COLO668 (cell line): ENCODE data around the gene LETM1.

Experiments used
- DNase-seq: peaks from one replicate; lab custom pipeline; 2025; ENCODE audit not compliant: unreplicated experiment; lab: John Stamatoyannopoulos, UW

Gene LETM1

DNA sequence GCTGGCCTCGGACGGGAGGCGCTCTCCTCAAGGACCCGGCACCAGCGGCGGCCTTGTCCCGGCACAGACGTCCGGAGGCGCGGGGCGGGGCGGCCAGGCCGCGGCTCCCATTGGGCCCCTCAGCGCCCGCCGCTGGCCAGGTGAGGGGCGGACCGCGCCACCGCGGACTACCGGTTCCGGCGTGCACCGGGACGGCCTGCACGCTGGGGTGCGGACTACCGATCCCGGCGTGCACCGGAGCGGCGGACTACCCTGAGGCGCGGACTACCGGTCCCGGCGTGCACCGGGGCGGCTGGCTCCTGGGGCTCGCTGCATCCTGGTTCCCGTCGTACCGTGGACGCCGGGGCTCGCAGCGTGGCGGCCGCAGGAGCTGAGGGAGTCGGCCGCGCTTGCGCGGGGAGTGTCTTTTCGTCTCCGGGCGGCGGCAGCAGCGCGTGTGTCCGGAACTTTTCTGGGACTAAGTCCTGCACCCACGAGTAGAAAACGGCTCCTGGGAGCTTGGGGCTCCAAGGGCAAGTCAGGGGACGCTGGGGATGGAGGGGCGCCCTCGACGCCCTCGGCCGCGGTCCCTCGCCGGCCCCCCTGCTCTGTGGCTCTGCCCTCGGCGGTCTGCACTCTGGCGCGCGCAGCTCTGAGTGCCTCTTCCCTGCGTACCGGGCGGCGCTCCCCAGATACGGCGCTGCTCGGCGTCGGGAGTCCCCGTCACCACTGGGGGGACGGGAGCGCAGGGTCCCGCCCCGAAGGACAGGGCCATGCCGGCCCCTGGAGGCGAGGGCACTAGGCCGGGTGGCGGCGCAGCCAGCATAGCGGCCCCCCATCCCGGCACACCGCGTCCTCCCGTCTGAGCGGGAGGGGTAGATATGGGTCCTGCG, at the start of gene LETM1:
TSS of gene LETM1 (minus strand) at position 86 of the 872 bp plus-strand sequence. CDS start 206 bp downstream, outside the sequence.
- peak; percentile 98 for DNase-seq

DNA sequence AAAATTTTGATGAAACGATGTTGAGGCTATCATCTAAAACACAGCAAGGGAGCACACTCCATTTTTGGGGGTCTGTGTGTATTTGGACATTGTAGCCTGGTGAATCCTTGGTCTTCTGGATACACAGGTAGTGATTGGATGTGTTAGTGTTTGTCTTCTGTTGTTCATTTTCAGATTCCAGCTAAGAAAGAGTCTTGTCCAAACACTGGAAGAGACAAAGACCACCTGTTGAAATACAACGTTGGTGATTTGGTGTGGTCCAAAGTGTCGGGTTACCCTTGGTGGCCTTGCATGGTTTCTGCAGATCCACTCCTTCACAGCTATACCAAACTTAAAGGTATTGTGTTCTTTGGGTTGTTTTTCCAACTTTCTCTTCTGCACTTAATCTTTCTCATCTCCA, 48.1 kb upstream of the LETM1 start:
- no peak for DNase-seq

DNA sequence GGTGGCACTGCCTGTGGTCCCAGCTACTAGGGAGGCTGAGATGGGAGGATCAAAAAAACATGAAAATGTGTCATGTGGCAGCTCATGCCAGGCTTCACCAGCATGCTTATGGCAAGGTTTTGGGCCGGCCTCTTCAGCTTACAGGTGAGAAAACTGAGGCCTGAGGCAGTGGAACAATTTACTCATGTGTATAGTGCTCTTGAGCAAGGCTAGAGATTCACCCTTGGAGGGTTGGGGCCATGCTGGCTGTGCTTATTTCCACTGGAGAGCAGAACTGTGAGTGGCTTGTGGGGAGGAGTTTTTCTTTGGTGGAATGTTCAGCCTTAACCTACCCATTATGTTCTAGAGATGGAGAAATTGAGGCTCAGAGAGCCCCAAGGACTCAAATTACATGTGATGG, 47.1 kb upstream of the LETM1 start:
- no peak for DNase-seq

DNA sequence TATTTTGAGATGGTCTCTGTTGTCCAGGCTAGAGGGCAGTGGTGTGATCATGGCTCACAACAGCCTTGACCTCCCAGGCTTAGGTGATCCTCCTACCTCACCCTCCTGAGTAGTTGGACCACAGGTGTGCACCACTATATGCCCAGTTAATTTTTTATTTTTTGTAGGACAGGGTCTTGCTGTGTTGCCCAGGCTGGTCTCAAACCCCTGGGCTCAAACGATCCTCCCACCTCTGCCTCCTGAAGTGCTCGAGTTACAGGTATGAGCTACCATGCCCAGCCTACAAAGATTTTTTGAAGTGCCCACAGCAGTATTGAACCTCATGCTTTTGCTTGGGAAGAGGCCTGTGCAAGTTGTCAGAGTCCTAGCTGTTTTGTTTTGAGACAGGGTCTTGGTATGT, 46.3 kb upstream of the LETM1 start:
- no peak for DNase-seq

DNA sequence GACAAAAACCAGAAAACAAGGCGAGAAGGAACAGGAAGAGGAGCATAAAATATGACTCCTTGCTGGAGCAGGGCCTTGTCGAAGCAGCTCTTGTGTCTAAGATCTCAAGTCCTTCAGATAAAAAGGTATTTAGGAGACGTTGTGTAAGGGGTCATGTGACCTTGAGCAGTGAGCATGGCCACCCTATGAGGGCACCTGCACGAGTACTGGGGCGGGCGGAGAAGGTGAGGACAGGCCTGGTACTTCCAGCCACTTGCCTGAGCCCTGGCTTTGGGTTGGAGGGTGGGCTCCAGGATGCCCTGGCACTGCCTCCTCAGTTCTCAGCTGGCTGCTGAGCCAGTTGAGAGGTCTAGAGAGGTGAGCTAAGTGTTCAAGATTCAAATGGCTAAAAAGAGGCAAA, 45.2 kb upstream of the LETM1 start:
- no peak for DNase-seq

DNA sequence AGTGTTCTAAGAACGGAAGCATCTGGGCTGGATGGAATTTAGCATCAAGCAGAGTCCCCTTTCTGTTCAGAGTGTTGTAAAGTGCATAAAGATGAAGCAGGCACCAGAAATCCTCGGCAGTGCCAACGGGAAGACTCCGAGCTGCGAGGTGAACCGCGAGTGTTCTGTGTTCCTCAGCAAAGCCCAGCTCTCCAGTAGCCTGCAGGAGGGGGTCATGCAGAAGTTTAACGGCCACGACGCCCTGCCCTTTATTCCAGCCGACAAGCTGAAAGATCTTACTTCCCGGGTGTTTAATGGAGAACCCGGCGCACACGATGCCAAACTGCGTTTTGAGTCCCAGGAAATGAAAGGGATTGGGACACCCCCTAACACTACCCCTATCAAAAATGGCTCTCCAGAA, 44.7 kb upstream of the LETM1 start:
- no peak for DNase-seq

DNA sequence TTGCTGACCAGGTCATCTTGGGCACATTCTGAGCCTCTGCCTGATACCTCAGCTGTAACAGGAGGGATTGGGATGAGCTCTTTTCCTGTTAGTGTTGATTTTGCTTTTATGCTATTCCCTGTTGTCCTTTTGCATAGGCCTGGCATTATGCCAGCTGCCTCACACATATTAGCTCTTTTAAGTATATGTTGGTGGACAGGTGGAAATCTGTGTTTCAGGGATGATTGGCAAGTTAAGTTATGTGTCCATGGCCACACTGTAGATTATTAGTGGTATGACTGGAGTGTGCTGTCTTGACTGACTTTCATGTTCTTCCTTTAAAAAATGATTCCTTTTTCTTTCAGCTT, 44.1 kb upstream of the LETM1 start:
- peak; percentile 6 for DNase-seq

DNA sequence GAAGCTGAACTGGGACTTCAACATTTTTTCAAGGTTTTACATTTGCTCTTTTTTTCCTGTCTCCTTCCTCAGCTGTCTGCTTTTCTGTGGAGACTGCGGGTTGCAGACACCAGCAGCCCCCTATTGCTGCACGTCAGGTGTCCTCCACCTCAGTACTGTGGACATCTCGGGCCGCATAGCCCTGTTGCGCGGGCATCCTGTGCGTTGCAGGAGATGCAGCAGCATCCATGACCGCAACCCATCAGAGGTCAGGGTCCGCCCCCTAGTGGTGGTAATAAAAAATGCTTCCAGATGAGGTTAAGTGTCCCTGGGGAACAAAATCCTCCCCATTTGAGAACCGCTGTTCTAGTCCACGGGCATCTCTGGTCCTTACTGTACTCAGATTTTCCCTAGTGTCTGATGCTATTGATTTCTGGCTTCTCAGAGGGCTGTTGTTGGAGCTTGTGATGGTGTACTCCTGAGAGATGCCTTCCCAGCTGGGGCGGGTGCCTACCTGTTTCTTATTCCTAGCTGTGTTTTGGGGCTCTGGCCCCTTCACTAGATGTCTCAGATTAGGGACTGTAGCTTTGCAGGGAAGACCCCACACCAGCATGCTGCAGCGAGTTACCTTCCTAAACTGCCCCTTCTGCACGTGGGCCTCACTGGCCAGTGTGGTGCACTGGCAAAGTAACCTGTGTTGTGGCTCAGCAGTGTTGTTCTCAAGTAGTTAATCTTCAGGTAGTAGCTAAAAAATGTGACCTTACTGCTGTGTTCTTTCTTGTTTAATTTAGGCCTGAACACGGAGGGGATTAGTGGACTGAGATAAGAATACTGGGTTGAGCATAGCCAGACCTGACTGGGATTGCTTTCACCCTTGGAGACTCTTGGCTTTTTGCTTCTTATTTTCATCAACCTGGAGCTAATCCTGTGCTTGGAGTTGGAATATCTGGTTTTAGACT, 43.5 kb upstream of the LETM1 start:
- peak; percentile 69 for DNase-seq

DNA sequence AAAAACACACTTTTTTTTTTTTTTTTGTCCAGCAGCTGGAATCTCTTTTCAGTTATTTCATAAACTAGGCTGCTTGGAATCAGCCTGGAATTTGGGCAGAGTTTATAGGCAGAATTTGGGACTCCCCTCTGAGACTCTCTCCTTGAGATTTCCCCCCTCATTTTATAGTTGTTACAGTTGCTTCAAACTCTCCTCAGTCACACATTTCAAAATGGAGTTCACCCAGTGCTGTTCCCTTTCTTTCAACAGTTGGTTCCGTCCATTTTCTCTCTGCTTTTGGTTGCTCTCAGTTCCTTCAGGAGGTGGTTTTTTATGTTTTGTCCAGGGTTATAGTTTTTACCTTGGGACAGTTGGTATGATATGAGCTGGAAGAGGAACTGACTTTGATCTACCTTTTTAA, 42.7 kb upstream of the LETM1 start:
- no peak for DNase-seq

DNA sequence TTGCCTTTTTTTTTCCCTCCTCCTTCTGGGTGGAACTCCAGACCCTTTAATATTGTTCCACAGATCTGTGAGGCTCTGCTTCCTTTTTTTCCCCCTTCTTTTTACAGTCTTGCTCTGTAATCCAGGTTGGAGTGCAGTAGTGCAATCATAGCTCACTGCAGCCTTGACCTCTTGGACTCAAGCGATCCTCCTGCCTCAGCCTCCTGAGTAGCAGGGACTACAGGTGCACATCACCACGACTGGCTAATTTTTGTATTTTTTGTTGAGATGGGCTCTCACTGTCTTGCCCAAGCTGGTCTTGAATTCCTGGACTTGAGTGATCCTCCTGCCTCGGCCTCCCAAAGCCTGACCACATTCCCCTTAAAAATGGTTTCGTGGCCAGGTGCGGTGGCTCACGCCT, 42.1 kb upstream of the LETM1 start:
- DNase-seq, result no peak

DNA sequence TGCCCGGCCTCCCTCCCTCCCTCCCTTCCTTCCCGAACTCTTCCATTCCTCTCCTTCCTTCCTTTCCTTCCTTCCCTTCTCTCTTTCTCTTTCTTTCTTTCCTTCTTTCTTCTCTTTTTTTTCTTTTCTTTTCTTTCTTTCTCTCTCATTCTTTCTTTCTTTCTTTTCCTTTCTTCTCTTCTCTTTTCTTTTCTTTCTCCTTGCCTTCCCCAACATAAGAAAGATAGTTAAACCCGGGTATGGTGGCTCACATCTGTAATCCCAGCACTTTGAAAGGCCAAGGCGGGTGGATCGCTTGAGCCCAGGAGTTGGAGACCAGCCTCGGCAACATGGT, 40.7 kb upstream of the LETM1 start:
- no peak for DNase-seq

DNA sequence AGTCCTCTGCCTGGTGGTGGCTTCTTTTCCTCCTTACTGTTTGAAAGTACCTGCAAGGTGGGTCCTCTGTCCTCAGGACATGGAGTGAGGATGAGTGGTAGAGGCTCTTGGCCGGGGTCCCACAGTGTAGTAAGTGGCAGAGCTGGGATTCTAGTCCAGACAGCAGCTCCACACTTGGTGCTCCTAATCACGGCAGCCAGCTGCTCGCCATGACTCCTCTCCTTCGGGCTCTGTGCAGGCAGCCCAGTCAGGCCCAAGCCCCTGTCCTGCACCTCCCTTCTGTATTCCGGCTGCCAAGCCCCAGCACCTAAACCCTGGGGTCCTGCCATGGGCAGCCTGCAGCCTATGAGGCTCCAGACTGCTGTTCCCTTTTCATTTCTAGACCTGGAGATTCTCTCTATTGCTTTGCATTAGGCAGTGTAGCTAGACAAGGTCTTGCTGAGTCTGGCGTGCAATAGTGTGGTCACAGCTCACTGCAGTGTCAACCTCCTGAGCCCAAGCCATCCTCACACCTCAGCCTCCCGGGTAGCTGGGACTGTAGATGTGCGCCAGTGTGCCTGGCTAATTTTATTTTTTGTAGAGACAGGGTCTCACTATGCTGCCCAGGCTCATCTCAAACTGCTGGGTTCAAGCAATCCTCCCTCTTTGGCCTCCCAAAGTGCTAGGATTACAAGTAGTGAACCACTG, 40.2 kb upstream of the LETM1 start:
- DNase-seq, result no peak

DNA sequence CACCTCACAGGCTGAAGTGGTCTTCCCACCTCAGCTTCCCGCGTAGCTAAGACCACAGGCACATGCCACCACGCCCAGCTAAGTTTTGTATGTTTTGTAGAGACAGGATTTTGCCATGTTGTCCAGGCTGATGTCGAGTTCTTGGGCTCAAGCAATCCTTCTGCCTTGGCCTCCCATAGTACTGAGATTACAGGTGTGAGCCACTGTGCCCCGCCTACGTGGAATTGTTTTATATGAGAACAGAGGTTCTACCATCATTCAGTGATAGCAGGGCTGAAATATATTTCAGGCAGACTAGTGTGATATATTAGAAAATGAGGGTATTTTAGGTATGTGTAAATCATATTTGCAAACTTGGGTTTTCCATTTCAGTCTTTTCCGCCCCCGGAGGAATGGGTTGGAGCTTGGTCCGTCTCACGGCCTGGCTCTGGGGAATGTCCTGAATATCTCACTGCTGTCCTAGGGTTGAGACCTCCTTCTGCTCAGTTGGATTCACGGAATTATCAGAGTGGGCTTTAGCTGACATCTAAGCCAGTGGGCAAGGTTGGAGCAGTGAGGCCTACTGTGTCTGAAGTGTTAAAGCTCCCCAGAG, 35.1 kb upstream of the LETM1 start:
- DNase-seq, result no peak

DNA sequence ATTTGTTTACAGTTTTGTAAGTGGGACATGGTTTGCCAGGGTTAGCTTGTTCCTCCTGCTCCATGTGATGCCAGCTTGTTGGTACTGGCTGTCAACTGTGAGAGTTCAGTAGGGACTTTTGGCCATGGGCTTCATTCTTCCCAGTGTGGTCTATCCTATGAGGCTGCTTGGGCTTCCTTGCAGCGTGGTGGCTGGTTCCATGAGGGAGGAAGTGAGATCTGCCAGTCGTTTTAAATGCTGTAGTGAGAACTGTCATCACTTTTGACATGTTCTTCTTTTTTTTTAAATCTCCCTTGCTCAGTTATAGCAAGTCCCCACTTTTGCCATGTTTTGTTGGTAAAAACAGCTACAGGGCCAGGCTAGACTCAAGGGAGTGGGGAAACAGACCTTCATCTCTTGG, 31.1 kb upstream of the LETM1 start:
- DNase-seq, result no peak

DNA sequence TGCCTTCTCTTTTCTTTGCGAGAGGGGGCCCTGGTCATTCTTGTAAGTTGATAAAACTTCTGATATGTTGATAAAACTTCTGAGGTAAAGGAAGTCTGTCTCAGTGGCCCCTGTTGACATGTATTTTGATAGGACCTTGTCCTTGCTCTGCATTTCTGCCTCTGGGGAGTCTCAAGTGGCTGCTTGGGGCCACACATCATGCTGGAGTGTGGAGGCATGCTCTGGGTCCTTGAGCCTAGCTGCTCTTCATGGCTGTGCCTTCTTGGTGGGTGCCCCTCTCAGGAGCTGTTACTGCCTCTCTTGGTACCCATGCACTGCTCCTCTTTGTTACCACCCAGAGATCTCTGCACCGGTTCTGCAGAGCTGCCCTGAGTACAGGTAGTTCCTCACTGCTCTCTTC, 29.5 kb upstream of the LETM1 start:
- no peak for DNase-seq

DNA sequence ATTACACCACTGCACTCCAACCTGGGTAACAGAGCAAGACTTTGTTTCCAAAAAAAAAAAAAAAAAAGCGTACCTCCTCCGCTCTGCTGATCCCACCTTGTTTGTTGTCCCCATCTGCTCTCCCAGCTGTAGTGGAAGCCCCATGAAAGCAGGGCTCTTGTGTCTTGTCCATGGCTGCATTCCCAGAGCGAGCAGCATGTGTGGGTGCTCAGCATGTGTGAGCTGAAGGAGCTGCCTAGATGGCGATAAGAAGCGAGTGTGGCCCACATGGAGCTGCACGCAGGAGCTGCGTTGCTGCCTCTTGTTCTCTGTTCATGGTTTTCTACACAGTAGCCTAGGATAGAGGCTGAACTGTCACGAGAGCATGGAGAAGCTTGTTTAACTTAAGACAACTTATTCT, 27.6 kb upstream of the LETM1 start:
- no peak for DNase-seq

DNA sequence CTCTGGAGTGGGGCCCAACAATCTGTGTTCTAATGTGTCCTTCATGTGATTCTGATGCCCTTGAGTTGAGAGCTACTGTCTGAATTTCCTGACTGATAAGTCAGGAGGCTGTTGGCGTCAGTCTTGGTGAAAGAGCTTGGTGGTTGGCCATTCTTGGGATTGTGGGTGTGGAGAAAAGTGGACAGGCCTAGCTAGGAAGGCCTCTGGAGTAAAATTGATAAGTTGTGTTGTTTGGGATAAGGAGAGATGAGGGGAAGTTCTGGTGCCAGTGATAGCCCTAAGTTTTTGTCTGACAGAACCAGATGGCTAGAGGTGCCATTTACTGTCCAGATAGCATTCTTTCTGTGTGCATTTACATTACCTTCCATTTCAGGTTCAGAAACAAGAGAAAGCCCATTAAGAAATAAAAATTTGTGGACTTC, 26.9 kb upstream of the LETM1 start:
- DNase-seq, result no peak

DNA sequence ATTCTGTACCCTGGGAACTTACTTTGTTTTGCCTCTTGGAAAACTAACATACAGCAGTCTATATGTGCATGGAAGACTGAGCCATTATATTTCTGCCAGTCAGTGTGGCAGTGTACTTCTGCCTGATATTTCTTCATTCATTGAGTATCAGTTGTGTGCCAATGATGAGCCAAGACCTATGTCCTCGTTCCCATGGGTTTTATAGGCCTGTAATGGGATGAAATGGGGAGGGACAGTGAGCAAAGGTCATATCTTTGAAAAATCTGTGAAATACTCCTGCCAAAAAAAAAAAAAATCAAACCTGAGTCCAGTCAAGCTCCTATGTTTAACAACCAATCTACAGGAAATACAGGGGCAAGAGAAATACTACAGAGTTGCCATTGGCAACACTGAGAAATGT, 24.4 kb upstream of the LETM1 start:
- no peak for DNase-seq

DNA sequence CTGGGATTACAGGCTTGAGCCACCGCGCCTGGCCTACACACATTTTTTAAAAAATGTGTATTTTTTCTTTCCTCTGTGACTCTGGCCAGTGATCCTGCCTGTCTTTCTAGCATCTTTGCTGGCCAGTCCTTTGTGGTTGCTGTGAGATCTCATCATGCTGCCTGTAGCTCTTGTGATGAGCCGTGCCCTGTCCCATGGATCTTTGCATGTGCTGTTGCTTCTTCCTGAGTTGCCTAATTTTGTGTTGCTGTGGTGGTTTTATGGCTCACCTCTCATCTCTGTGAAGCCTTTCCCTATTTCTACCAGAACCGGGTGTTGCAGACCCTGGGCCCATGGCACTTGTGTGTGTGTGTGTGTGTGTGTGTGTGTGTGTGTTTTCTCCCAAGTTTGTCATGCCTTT, 23.5 kb upstream of the LETM1 start:
- no peak for DNase-seq

DNA sequence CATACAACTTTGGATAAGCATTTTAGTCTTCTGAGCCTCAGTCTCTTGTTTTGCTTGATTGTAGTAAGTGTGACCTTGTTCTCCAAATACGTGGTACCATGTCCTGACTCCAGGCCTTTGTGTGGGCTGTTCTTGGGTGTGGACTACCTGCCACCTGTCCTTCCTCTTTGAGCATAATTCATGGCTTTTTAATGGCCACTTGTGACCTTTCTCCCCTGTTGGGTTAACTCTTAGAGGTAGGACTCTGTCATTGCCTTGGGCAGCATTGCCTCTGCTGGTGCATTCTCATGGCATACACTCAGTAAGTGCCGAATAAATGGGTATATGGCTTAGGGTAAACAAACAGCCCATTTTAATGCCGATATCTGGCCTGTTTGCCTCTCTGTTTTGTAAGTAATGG, 18.2 kb upstream of the LETM1 start:
- peak; percentile 32 for DNase-seq

DNA sequence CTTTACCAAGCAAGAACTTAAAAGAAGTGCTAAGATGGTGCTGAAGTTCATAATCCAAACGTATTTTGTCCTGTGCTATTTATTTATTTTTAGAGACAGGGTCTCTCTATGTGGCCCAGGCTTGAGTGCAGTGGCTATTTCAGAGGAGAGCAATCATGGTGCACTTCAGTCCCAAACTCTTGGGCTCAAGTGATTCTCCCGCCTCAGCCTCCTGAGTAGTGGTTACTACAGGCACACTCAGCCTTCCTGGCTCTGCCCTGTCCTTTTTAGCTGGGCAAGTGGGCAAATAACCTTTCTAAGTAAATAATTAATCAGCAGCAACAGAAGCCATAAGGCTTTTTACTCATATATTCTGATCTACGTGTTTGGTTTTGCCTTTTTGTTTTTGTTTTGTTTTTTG, 17.8 kb upstream of the LETM1 start:
- DNase-seq, result peak; percentile 20
